ENCODE data around the gene P4HA2. TPM values are rescaled to one million over a fixed set of nuclear protein-coding genes. Genes with fewer than 3 reads are reported as not detected.

Gene P4HA2
- total and polyA plus RNA-seq, 2 donors (not counting 3 experiments of a cell fraction or from before 2014, with no cell fraction given), result 37.6 to 58.7 TPM

DNA sequence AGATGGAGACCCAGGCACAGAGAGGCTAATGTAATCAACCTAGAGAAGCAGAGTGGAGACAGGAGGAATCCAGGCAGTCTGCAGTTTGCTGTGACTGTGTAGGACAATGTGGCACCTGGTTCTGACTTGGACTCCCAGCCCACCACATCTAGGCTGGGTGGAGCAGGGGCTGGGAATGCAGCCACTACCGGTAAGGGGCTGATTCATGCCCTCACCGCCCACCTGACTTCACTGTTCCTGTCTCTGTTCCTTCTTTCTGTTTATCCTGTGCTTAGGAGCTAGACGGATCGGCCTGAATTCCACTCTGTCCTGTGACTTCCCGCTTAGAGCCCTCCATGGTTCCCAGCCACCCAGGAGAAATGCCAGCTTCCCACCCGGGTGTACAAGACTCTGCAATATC is 32.4 kb upstream of the P4HA2 start:
- peaks cover 43% of the 10 kb centered on the region for H3K79me2 ChIP-seq (ENCODE audit: control insufficient read depth, insufficient read depth, low read length)
- ChIA-PET POLR2A (no interaction called here), CTCF (interaction anchor here (0.9 to 7.8 kb wide), 6 partner anchors 12 to 241 kb away, joined by 3 to 93 read pairs (median 6); partner anchors contain the start of gene SLC22A4)
- no peaks in the 10 kb centered on the region for H3K9me3 ChIP-seq (replicated peaks; ENCODE audit: control insufficient read depth, insufficient read depth, low read length)
- peaks cover 2 to 3% of the 10 kb centered on the region in 2 experiments for H3K36me3 ChIP-seq (ENCODE audit: control insufficient read depth in 2 of 2, extremely low read depth in 1 of 2, insufficient read depth in 2 of 2, low read length in 2 of 2)
- H2AFZ ChIP-seq (ENCODE audit: low read depth, low read length), result no peak overlapping the region
- no TSS peak for BruUV-seq (replicated peaks)
- dilution Hi-C loops (cut with MboI; ENCODE audit: extremely low pct_ligation_motif_present, low sequenced_read_pairs) (no loop called here), intact Hi-C loops (cut with micrococcal nuclease) (loop anchor here (1.0 to 10.0 kb wide), 3 partner anchors 70 to 445 kb away; no protein-coding TSS in a partner anchor)
- peak overlapping the region; percentile 96 for H3K9ac ChIP-seq (replicated peaks; ENCODE audit: extremely low read depth, insufficient read depth, low read length)
- H3K4me3 ChIP-seq (replicated peaks in 1 of 3; ENCODE audit: insufficient read depth in 1 of 3, low read depth in 1 of 3, low read length in 3 of 3), result peak overlapping the region in 1 of 3 experiments; percentile 9
- H3K9me1 ChIP-seq (replicated peaks; ENCODE audit: control insufficient read depth, extremely low read depth, insufficient read depth, low read length), result no peaks in the 10 kb centered on the region
- DNase-seq (ENCODE audit: low read depth, low spot score) (peak; percentile 65), FAIRE-seq (peak; percentile 81)
- peak overlapping the region; percentile 96 for H3K27ac ChIP-seq (ENCODE audit: insufficient read depth, low read depth, low read length)
- peaks cover 68% of the 10 kb centered on the region for H3K4me1 ChIP-seq (ENCODE audit: control insufficient read depth, extremely low read depth, insufficient read depth, low read length)
- peak; percentile 39 for TF ChIP-seq POLR2A (IDR thresholded peaks at IDR 0.05; ENCODE audit: low read depth, low read length)
- no peak for TF ChIP-seq EZH2 (IDR thresholded peaks at IDR 0.05; ENCODE audit: borderline replicate concordance, low read depth, low read length, severe bottlenecking)
- H4K20me1 ChIP-seq (replicated peaks; ENCODE audit: control insufficient read depth, extremely low read depth, insufficient read depth, low read length), result no peaks in the 10 kb centered on the region
- no peaks in the 10 kb centered on the region for H3K27me3 ChIP-seq (ENCODE audit: control insufficient read depth in 2 of 2, insufficient read depth in 2 of 2, low read length in 2 of 2)
- peak overlapping the region; percentile 75 for H3K4me2 ChIP-seq (ENCODE audit: insufficient read depth, low read length)

DNA sequence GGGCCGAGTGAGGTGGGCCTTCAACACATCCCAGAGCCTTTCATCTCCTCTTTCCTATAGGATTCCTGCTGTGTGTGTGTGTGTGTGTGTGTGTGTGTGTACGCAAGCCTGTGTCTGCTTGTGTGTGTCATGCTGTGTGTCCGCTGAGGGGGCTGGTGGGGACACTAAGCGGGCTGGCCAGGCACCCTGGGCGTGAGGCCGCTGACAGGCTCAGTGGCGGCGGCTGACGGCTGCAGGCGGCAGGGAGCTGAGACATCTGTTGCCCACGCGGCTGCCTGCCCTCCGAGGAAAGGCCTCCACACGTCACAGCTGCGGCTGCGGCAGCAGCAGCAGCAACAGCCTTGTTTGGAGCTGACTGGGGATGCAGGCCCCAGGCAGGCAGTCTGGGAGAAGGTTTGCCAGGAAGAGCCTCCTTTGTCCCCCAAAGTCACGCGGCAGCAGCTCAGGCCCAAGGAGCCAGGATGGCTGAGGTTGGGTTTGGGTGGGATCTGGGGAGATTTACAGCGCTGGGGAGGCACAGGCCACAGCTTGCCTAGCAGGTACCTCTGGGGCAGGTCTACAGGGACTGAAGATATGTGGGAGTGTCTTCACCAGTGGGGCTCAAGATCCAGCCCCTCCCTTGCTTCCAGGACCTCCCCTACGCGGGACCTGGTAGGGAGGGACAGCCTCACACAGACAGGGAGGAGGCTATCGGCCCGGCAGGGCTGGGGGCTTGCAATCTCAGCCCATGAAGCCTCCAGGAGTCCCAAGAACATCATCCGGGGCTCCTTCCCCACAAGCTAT is 31.6 kb upstream of the P4HA2 start:
- dilution Hi-C loops (cut with MboI; ENCODE audit: extremely low pct_ligation_motif_present, low sequenced_read_pairs) (no loop called here), intact Hi-C loops (cut with micrococcal nuclease) (no loop called here)
- FAIRE-seq, result peak; percentile 84

More for the DNA sequence above, 31.6 kb upstream of the P4HA2 start:
- Histone ChIP-seq H3K4me3 (replicated peaks in 1 of 3; ENCODE audit: insufficient read depth in 1 of 3, low read depth in 1 of 3, low read length in 3 of 3) (peak overlapping the region; percentile 59 to 78 (median 78)), H3K9me3 (replicated peaks; ENCODE audit: control insufficient read depth, insufficient read depth, low read length) (no peaks in the 10 kb centered on the region), H3K27me3 (ENCODE audit: control insufficient read depth in 2 of 2, insufficient read depth in 2 of 2, low read length in 2 of 2) (no peaks in the 10 kb centered on the region), H3K9ac (replicated peaks; ENCODE audit: extremely low read depth, insufficient read depth, low read length) (peak overlapping the region; percentile 96), H4K20me1 (replicated peaks; ENCODE audit: control insufficient read depth, extremely low read depth, insufficient read depth, low read length) (no peaks in the 10 kb centered on the region), H3K9me1 (replicated peaks; ENCODE audit: control insufficient read depth, extremely low read depth, insufficient read depth, low read length) (no peaks in the 10 kb centered on the region), H3K4me1 (ENCODE audit: control insufficient read depth, extremely low read depth, insufficient read depth, low read length) (peaks cover 60% of the 10 kb centered on the region), H3K4me2 (ENCODE audit: insufficient read depth, low read length) (peak overlapping the region; percentile 75), H3K79me2 (ENCODE audit: control insufficient read depth, insufficient read depth, low read length) (peaks cover 43% of the 10 kb centered on the region), H3K36me3 (ENCODE audit: control insufficient read depth in 2 of 2, extremely low read depth in 1 of 2, insufficient read depth in 2 of 2, low read length in 2 of 2) (peaks cover 2 to 3% of the 10 kb centered on the region in 2 experiments), H2AFZ (ENCODE audit: low read depth, low read length) (peak overlapping the region; percentile 5), H3K27ac (ENCODE audit: insufficient read depth, low read depth, low read length) (peak overlapping the region; percentile 96)
- TF ChIP-seq POLR2A (IDR thresholded peaks at IDR 0.05; ENCODE audit: low read depth, low read length), result peak; percentile 44
- TF ChIP-seq FOS (IDR thresholded peaks at IDR 0.05; ENCODE audit: borderline replicate concordance, insufficient read depth, low read length), result no peak
- no peak for TF ChIP-seq MYC (IDR thresholded peaks at IDR 0.05; ENCODE audit: low read depth, low read length)
- TF ChIP-seq, protein P1, sequence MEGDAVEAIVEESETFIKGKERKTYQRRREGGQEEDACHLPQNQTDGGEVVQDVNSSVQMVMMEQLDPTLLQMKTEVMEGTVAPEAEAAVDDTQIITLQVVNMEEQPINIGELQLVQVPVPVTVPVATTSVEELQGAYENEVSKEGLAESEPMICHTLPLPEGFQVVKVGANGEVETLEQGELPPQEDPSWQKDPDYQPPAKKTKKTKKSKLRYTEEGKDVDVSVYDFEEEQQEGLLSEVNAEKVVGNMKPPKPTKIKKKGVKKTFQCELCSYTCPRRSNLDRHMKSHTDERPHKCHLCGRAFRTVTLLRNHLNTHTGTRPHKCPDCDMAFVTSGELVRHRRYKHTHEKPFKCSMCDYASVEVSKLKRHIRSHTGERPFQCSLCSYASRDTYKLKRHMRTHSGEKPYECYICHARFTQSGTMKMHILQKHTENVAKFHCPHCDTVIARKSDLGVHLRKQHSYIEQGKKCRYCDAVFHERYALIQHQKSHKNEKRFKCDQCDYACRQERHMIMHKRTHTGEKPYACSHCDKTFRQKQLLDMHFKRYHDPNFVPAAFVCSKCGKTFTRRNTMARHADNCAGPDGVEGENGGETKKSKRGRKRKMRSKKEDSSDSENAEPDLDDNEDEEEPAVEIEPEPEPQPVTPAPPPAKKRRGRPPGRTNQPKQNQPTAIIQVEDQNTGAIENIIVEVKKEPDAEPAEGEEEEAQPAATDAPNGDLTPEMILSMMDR (IDR thresholded peaks at IDR 0.05; ENCODE audit: extremely low read depth in 1 of 2, insufficient read depth in 1 of 2, low read depth in 1 of 2, low read length in 2 of 2), result no peak
- TF ChIP-seq JUN (IDR thresholded peaks at IDR 0.05; ENCODE audit: borderline replicate concordance, insufficient read depth, insufficient read length, low read depth), result no peak
- TF ChIP-seq, protein P2, sequence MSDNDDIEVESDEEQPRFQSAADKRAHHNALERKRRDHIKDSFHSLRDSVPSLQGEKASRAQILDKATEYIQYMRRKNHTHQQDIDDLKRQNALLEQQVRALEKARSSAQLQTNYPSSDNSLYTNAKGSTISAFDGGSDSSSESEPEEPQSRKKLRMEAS (IDR thresholded peaks at IDR 0.05; ENCODE audit: insufficient read depth, insufficient read length), result peak; percentile 64
- TF ChIP-seq GATA2 (IDR thresholded peaks at IDR 0.05; ENCODE audit: insufficient read depth, insufficient read length, low read depth, low read length), result no peak
- ChIA-PET POLR2A (interaction anchor here (0.6 kb wide), 1 partner anchor 35 kb away, joined by 3 read pairs; the partner anchor contains the start of gene SLC22A4), CTCF (interaction anchor here (0.9 to 7.8 kb wide), 7 partner anchors 9 to 241 kb away, joined by 3 to 93 read pairs (median 4); partner anchors contain the start of gene SLC22A4)
- no TSS peak for BruUV-seq (replicated peaks)
- DNase-seq (ENCODE audit: low read depth, low spot score), result peak; percentile 72

All from endothelial cell of umbilical vein (primary cell).